GM12878 (cell line): ENCODE measurements around the gene UGT1A6. TPM values are rescaled to one million over a fixed set of nuclear protein-coding genes. Genes with fewer than 3 reads are reported as not detected.
A peak's percentile ranks its signal among the peaks of the same experiment; 100 is the strongest.

Experiments
- ATAC-seq: fragments of 200-7000 bp; cut with Tn5 transposase; 3 replicates; pipeline ENCODE4 v1.9.1; 2020; ENCODE audit warnings: mild to moderate bottlenecking, moderate library complexity
- Bru-seq: library from RNA; stranded (reverse); fragments of 400-500 nt; gene quantifications from one replicate; lab custom pipeline; 2021; lab: Mats Ljungman, UMichigan
- BruChase-seq, 2 experiments: library from RNA; stranded (reverse); fragments of 400-500 nt; gene quantifications; one replicate each; lab custom pipeline; 2021; lab: Mats Ljungman, UMichigan
- BruUV-seq: library from RNA; stranded (reverse); fragments of 400-500 nt; replicated peaks from 2 replicates; lab custom pipeline; 2021; lab: Mats Ljungman, UMichigan
- CTCF ChIA-PET: fragments of 300-600 bp; sonication (Branson Sonifier 250); formaldehyde crosslinking; extraction: SDS; loops from one replicate; lab custom pipeline; 2021; ENCODE audit warnings: inconsistent platforms; lab: Yijun Ruan, JAX
- POLR2A ChIA-PET: fragments of 350-600 bp; formaldehyde crosslinking; extraction: SDS; loops from one replicate; lab custom pipeline; 2021; ENCODE audit warnings: inconsistent platforms; lab: Charles Lee
- RAD21 ChIA-PET: fragments of 300-600 bp; sonication (Branson Sonifier 250); formaldehyde crosslinking; loops from one replicate; lab custom pipeline; 2023; ENCODE audit warnings: antibody characterized with exemption; ENCODE audit not compliant: unreplicated experiment; lab: Charles Lee
- SMC1A ChIA-PET: fragments of 300-600 bp; sonication (Branson Sonifier 250); formaldehyde crosslinking; loops from one replicate; lab custom pipeline; 2023; ENCODE audit not compliant: unreplicated experiment, uncharacterized antibody; lab: Charles Lee
- DNase-seq: peaks from one replicate; pipeline ENCODE4 v3.0.0-alpha.2; 2011; ENCODE audit warnings: low read depth, low spot score
- FAIRE-seq: peaks from 3 replicates; lab custom pipeline; 2011; peaks lifted over from hg19 to GRCh38; lab: Jason Lieb, UNC
- H2AFZ ChIP-seq: 2 replicates; pipeline ENCODE4 v1.6.0; 2011; ENCODE audit warnings: low read depth, low read length, control low read depth; ENCODE audit not compliant: control insufficient read depth
- H3K27ac ChIP-seq: 2 replicates; pipeline ENCODE4 v1.5.1; 2011; ENCODE audit warnings: control low read depth; ENCODE audit not compliant: control insufficient read depth, insufficient read depth
- H3K27me3 ChIP-seq, 2 experiments: replicated peaks in 1 of 2; 2 replicates each; pipeline versions ENCODE4 v1.6.0 to v1.6.1; 2011; ENCODE audit warnings: low read length in 1 of 2; ENCODE audit not compliant: control insufficient read depth in 2 of 2, insufficient read depth in 2 of 2
- H3K36me3 ChIP-seq, 2 experiments: 2 replicates each; pipeline ENCODE4 v1.5.1; 2011; ENCODE audit warnings: low read length in 1 of 2; ENCODE audit not compliant: control insufficient read depth in 2 of 2, insufficient read depth in 2 of 2
- H3K4me1 ChIP-seq: 2 replicates; pipeline ENCODE4 v1.6.1; 2011; ENCODE audit warnings: mild to moderate bottlenecking, low read length, moderate library complexity, mixed read lengths; ENCODE audit not compliant: control insufficient read depth, insufficient read depth
- H3K4me2 ChIP-seq: 2 replicates; pipeline ENCODE4 v1.6.0; 2011; ENCODE audit warnings: control low read depth; ENCODE audit not compliant: control insufficient read depth, insufficient read depth
- H3K4me3 ChIP-seq: fragments of 200-600 bp; sonication (generic); 2 replicates; pipeline ENCODE4 v1.5.1; 2016
- H3K79me2 ChIP-seq: 2 replicates; pipeline ENCODE4 v1.6.0; 2011; ENCODE audit warnings: low read length; ENCODE audit not compliant: control insufficient read depth, insufficient read depth
- H3K9ac ChIP-seq: 2 replicates; pipeline ENCODE4 v1.8.0; 2011; ENCODE audit warnings: low read length, control low read depth, mixed read lengths; ENCODE audit not compliant: control insufficient read depth, insufficient read depth
- H3K9me3 ChIP-seq: replicated peaks from 3 replicates; pipeline ENCODE4 v1.5.1; 2011; ENCODE audit warnings: mild to moderate bottlenecking, low read length; ENCODE audit not compliant: control insufficient read depth, insufficient read depth
- H4K20me1 ChIP-seq: 2 replicates; pipeline ENCODE4 v1.6.0; 2011; ENCODE audit not compliant: control insufficient read depth, insufficient read depth
- RELA ChIP-seq: fragments of 450-650 bp; IDR thresholded peaks from 2 replicates; pipeline ENCODE4 v1.8.0; 2014; ENCODE audit warnings: borderline replicate concordance; ENCODE audit not compliant: partially characterized antibody
- ZNF24 ChIP-seq: fragments of 450-650 bp; IDR thresholded peaks from 2 replicates; pipeline ENCODE4 v1.6.1; 2017; ENCODE audit warnings: antibody characterized with exemption, mild to moderate bottlenecking
- WGBS: methylation state at CpG from one replicate; pipeline ENCODE4 v1.1.6; 2016; ENCODE audit warnings: low lambda C conversion rate; ENCODE audit not compliant: insufficient replicate concordance, insufficient coverage; ENCODE audit errors: missing lambda C conversion rate; 5-methylcytosine and 5-hydroxymethylcytosine counted together
- in situ Hi-C: fragments of 300-500 bp; cut with MboI; formaldehyde crosslinking; loops from 9 replicates; pipeline ENCODE4 v1.14.3; 2018; ENCODE audit warnings: mixed read lengths
- intact Hi-C: fragments of 100-400 bp; cut with micrococcal nuclease; formaldehyde crosslinking; loops from one replicate; pipeline ENCODE4 v1.14.2; 2022; ENCODE audit not compliant: unreplicated experiment
- long read RNA-seq, 2 experiments: library from polyadenylated mRNA; unstranded; transcript quantifications; one replicate each; pipeline ENCODE4 v2.0.0, GENCODE V29; 2019 to 2020
- polyA minus RNA-seq, 3 experiments: library from RNA; depleted of rRNA, polyadenylated mRNA; stranded (reverse); fragments of >200 nt; gene quantifications; 2 replicates each; pipeline ENCODE4 v1.2.3, GENCODE V29; 2011
- polyA plus RNA-seq, 11 experiments: library from polyadenylated mRNA; depleted of rRNA in 4 of 11; unstranded in 6 of 11; stranded (reverse) in 5 of 11; fragments of >200 nt; fragmentation: Nextera tagmentation in 4 of 11; fragmentation: Illumina TruSeq in 1 of 11; extraction: Ambion mirVana in 4 of 11; extraction: Trizol in 1 of 11; gene quantifications; 1 replicate in 1 of 11; 2 replicates in 10 of 11; pipeline versions ENCODE4 v1.2.1 to v1.2.3, GENCODE V29; 2011 to 2016; ENCODE audit warnings: inconsistent platforms in 2 of 11, missing spikeins in 2 of 11, low read depth in 1 of 11
- total RNA-seq, 4 experiments: library from RNA; depleted of rRNA in 3 of 4; stranded (reverse); fragments of >200 nt in 3 of 4; fragmentation: Illumina TruSeq in 1 of 4; extraction: Trizol in 1 of 4; gene quantifications; 2 replicates each; pipeline versions ENCODE4 v1.2.1 to v1.2.3, GENCODE V29; 2013 to 2021
- TF ChIP-seq, protein P1 (sequence below): IDR thresholded peaks from 2 replicates; pipeline ENCODE4 v1.6.1; 2012; ENCODE audit warnings: low read depth, low read length, improper control_type of control experiment
- TF ChIP-seq, protein P2 (sequence below), 3 experiments: IDR thresholded peaks in 2 of 3; conservative IDR thresholded peaks in 1 of 3; 2 replicates each; pipeline ENCODE4 v1.5.1; 2011; ENCODE audit warnings: low read depth in 3 of 3, low read length in 3 of 3, mild to moderate bottlenecking in 3 of 3, control low read depth in 2 of 3, moderate library complexity in 2 of 3, inconsistent platforms in 1 of 3, mixed read lengths in 1 of 3; ENCODE audit not compliant: control insufficient read depth in 2 of 3, insufficient read depth in 1 of 3; ENCODE audit errors: extremely low read depth in 1 of 3

Gene UGT1A6
- total RNA-seq (2013; cell fraction: nucleolus; rRNA removed): not detected in 2 replicates
- not detected in 2 replicates for total RNA-seq (2014; rRNA removed)
- not detected in 2 replicates for total RNA-seq (2014; rRNA removed; fragmentation: Illumina TruSeq; extraction: Trizol)
- total RNA-seq (2021): not detected in 2 replicates
- polyA plus RNA-seq (2011; ENCODE audit: low read depth): not detected
- not detected in 2 replicates for polyA plus RNA-seq (2011; rRNA removed)
- not detected in 2 replicates for polyA plus RNA-seq (2011; cell fraction: cytosol; rRNA removed)
- polyA plus RNA-seq (2011; cell fraction: nucleus; rRNA removed): not detected in 2 replicates
- polyA plus RNA-seq (2012): not detected in 2 replicates
- polyA plus RNA-seq (2014; fragmentation: Illumina TruSeq; extraction: Trizol): not detected in 2 replicates
- not detected for polyA plus RNA-seq (2014; fragmentation: Nextera tagmentation; extraction: Ambion mirVana)
- polyA plus RNA-seq (2014; rRNA removed): not detected in 2 replicates
- not detected for polyA plus RNA-seq (2016; fragmentation: Nextera tagmentation; extraction: Ambion mirVana)
- not detected in 2 replicates for polyA minus RNA-seq (2011; rRNA and poly(A)+ RNA removed)
- not detected in 2 replicates for polyA minus RNA-seq (2011; cell fraction: cytosol; rRNA and poly(A)+ RNA removed)
- not detected in 2 replicates for polyA minus RNA-seq (2011; cell fraction: nucleus; rRNA and poly(A)+ RNA removed)
- percentile 4 among the genes with signal in this experiment for Bru-seq, nascent RNA
- percentile 40 among the genes with signal in this experiment for BruChase-seq, experiment 1, labeled RNA remaining after a 6-hour chase
- BruChase-seq, experiment 2, labeled RNA remaining after a 2-hour chase: not detected
- long read RNA-seq, experiment 1: 0 reads
- long read RNA-seq, experiment 2: 0 reads

DNA sequence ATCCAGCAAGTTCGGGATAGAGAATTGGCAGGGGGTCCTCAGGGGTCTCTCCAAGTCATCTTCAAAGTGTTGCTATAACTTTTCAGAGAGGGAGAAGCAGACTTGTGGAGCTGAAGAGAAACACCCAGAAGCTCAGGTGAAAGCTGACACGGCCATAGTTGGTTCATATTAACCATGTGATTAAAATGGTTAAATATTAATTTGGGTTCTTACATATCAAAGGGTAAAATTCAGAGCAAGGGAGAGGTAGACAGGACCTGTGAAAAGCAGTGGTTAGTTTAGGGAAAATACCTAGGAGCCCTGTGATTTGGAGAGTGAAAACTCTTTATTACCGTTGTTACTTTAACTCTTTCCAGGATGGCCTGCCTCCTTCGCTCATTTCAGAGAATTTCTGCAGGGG, at the start of gene UGT1A6:
Gene UGT1A6 (plus strand): TSS at position 243 of the 400 bp plus-strand sequence. CDS start 115 bp downstream, at position 358.
- no peak for ATAC-seq
- H3K27ac ChIP-seq: no peak within 1 kb of the TSS
- H3K27me3 ChIP-seq: 0 out of 4 replicates have a peak, but pooled peaks cover 0 to 3% of the 10 kb centered on the region in 2 experiments
- no peak within 1 kb of the TSS for H2AFZ ChIP-seq
- ChIA-PET CTCF (interaction anchor here (0.8 kb wide), 1 partner anchor 18 kb away, joined by 3 read pairs; no protein-coding TSS in a partner anchor), POLR2A (no interaction called here), RAD21 (no interaction called here), SMC1A (no interaction called here)
- H3K4me2 ChIP-seq: no peak within 1 kb of the TSS
- no peaks in the 10 kb centered on the region for H3K36me3 ChIP-seq
- no peaks in the 10 kb centered on the region for H3K9me3 ChIP-seq
- H3K79me2 ChIP-seq: no peaks in the 10 kb centered on the region
- H3K9ac ChIP-seq: no peak within 1 kb of the TSS
- H4K20me1 ChIP-seq: no peaks in the 10 kb centered on the region
- no peaks in the 10 kb centered on the region for H3K4me1 ChIP-seq
- no peak for FAIRE-seq
- in situ Hi-C loops (no loop called here), intact Hi-C loops (no loop called here)
- no peak for DNase-seq
- no peak within 1 kb of the TSS for H3K4me3 ChIP-seq
- 23% methylated on average over 4 of the region's 4 CpGs for WGBS
- TF ChIP-seq, protein P1, sequence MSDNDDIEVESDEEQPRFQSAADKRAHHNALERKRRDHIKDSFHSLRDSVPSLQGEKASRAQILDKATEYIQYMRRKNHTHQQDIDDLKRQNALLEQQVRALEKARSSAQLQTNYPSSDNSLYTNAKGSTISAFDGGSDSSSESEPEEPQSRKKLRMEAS: no peak
- no peak for TF ChIP-seq RELA
- BruUV-seq: no TSS peak

DNA sequence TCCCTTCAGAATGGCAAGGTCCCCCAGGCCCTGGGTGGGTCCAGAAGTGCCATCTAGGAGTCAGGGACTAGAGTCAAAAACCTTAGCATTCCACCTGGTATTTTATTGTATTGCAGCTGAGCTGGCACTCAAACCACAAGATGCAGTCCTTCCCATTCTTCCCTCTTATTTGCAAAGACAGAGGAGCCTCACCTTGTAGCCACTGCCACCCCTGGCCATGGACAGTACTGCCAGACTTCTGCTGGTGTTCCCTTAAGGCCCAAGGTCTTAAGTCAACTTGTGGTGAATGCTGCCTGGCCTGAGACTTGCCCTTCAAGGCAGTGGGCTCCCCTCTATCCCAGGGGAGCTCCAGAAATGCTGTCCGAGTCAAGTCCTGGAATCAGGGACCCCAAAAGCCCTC, 49.6 kb upstream of the UGT1A6 start:
- ChIA-PET CTCF (no interaction called here), SMC1A (no interaction called here), POLR2A (no interaction called here)
- no peak for FAIRE-seq
- 0% methylated on average over 1 of the region's 1 CpG for WGBS
- Histone ChIP-seq H3K4me2 (no peak overlapping the region), H3K4me3 (no peak overlapping the region), H3K9ac (no peak overlapping the region), H2AFZ (no peak overlapping the region), H3K79me2 (no peaks in the 10 kb centered on the region), H3K27ac (no peak overlapping the region), H3K36me3 (no peaks in the 10 kb centered on the region), H3K27me3 (no peaks in the 10 kb centered on the region), H3K4me1 (no peaks in the 10 kb centered on the region)
- ATAC-seq: no peak
- BruUV-seq: no TSS peak
- intact Hi-C loops: no loop called here
- DNase-seq: no peak
- in situ Hi-C loops: no loop called here
- TF ChIP-seq, protein P2, sequence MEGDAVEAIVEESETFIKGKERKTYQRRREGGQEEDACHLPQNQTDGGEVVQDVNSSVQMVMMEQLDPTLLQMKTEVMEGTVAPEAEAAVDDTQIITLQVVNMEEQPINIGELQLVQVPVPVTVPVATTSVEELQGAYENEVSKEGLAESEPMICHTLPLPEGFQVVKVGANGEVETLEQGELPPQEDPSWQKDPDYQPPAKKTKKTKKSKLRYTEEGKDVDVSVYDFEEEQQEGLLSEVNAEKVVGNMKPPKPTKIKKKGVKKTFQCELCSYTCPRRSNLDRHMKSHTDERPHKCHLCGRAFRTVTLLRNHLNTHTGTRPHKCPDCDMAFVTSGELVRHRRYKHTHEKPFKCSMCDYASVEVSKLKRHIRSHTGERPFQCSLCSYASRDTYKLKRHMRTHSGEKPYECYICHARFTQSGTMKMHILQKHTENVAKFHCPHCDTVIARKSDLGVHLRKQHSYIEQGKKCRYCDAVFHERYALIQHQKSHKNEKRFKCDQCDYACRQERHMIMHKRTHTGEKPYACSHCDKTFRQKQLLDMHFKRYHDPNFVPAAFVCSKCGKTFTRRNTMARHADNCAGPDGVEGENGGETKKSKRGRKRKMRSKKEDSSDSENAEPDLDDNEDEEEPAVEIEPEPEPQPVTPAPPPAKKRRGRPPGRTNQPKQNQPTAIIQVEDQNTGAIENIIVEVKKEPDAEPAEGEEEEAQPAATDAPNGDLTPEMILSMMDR (IDR thresholded peaks at IDR 0.05 in 2 of 3, conservative IDR thresholded peaks at IDR 0.05 in 1 of 3; ENCODE audit: control insufficient read depth in 2 of 3, extremely low read depth in 1 of 3, insufficient read depth in 1 of 3, low read depth in 3 of 3, low read length in 3 of 3): 0 out of 6 replicates have a peak, but pooled peaks of 2 of the 3 experiments have one; percentile 4 to 17
- no peak for TF ChIP-seq ZNF24
- TF ChIP-seq, all 136 proteins: peak for 1
- Histone ChIP-seq H4K20me1 (no peaks in the 10 kb centered on the region), H3K9me3 (no peaks in the 10 kb centered on the region; the same call in 2 of the 3 replicates)
- RAD21 ChIA-PET: no interaction called here
